Osteocyte (in vitro differentiated cells): Measurements from ENCODE around the gene AMBRA1. TPM values are rescaled to one million over a fixed set of nuclear protein-coding genes. Genes with fewer than 3 reads are reported as not detected.

Source experiments
- DNase-seq: peaks from one replicate; pipeline ENCODE4 v3.0.0; 2021; ENCODE audit warnings: mixed read lengths; ENCODE audit not compliant: unreplicated experiment; ENCODE audit errors: extremely low spot score
- H3K27ac Mint-ChIP-seq: one replicate; pipeline ENCODE4 v1.8.0; 2021; ENCODE audit warnings: mild to moderate bottlenecking, mixed read lengths; ENCODE audit not compliant: unreplicated experiment
- H3K27me3 Mint-ChIP-seq: one replicate; pipeline ENCODE4 v1.8.0; 2021; ENCODE audit warnings: mixed read lengths; ENCODE audit not compliant: unreplicated experiment
- H3K36me3 Mint-ChIP-seq: one replicate; pipeline ENCODE4 v1.8.0; 2021; ENCODE audit warnings: mixed read lengths; ENCODE audit not compliant: unreplicated experiment
- H3K4me1 Mint-ChIP-seq: one replicate; pipeline ENCODE4 v1.8.0; 2021; ENCODE audit warnings: mixed read lengths; ENCODE audit not compliant: unreplicated experiment
- H3K4me3 Mint-ChIP-seq: one replicate; pipeline ENCODE4 v1.8.0; 2021; ENCODE audit warnings: mild to moderate bottlenecking, moderate library complexity, mixed read lengths; ENCODE audit not compliant: unreplicated experiment
- H3K9me3 Mint-ChIP-seq: one replicate; pipeline ENCODE4 v1.8.0; 2021; ENCODE audit warnings: mixed read lengths; ENCODE audit not compliant: unreplicated experiment
- total RNA-seq: library from RNA; stranded (reverse); gene quantifications from 2 replicates; pipeline ENCODE4 v1.2.1, GENCODE V29; 2021
- TF ChIP-seq, protein P1 (sequence below): fragments of 200-600 bp; sonication (generic); IDR thresholded peaks from 2 replicates; pipeline ENCODE4 v1.5.0; 2021; ENCODE audit warnings: antibody characterized with exemption, mild to moderate bottlenecking, moderate library complexity

AMBRA1 gene
- total RNA-seq, 1 donor from 2014 or later, result 32.1 TPM

DNA sequence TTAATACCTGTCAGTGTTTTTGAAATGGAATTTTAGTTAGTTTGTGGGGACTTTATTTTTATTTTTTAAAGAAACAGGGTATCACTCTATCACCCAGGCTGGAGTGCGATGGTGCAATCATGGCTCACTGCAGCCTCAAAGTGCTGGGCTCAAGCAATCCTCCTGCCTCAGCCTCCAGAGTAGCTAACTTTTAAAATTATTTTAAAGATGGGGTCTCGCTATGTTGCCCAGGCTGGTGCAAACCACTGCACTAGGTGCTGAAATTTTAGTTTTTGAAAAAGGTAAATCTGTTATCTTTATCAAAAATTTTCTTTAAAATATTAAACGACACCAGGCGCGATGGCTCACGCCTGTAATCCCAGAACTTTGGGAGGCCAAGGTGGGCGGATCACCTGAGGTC, 42.6 kb downstream of the AMBRA1 start:
- Mint-ChIP-seq H3K27ac (no peak overlapping the region), H3K4me1 (peaks cover 27% of the 10 kb centered on the region)
- TF ChIP-seq, protein P1, sequence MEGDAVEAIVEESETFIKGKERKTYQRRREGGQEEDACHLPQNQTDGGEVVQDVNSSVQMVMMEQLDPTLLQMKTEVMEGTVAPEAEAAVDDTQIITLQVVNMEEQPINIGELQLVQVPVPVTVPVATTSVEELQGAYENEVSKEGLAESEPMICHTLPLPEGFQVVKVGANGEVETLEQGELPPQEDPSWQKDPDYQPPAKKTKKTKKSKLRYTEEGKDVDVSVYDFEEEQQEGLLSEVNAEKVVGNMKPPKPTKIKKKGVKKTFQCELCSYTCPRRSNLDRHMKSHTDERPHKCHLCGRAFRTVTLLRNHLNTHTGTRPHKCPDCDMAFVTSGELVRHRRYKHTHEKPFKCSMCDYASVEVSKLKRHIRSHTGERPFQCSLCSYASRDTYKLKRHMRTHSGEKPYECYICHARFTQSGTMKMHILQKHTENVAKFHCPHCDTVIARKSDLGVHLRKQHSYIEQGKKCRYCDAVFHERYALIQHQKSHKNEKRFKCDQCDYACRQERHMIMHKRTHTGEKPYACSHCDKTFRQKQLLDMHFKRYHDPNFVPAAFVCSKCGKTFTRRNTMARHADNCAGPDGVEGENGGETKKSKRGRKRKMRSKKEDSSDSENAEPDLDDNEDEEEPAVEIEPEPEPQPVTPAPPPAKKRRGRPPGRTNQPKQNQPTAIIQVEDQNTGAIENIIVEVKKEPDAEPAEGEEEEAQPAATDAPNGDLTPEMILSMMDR, result no peak

DNA sequence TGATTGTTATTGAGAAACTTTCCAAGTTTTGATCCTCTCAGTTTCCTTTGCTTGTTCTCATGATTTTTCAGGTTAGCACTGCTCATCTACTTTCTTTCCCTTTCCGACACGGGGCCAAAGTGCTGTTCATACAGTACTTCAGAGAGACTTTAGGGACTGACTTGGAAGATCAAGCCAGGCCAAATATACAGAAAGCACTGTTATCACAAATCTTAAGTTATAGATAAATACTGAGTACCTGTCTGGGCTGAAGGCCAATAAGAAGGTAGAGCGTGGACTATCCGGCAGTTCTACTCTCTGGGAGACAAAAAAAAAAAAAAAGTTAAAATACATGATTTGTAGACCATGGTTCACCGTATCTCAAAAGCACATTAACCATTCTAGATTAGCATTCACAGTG, 46.2 kb downstream of the AMBRA1 start:
- Mint-ChIP-seq H3K27me3 (no peaks in the 10 kb centered on the region), H3K27ac (no peak overlapping the region), H3K9me3 (no peaks in the 10 kb centered on the region), H3K4me1 (no peaks in the 10 kb centered on the region), H3K36me3 (peaks cover 37% of the 10 kb centered on the region), H3K4me3 (no peak overlapping the region)
- TF ChIP-seq, protein P1, result no peak
- no peak for DNase-seq

More for the DNA sequence above, 42.6 kb downstream of the AMBRA1 start:
- DNase-seq, result no peak
- Mint-ChIP-seq H3K4me3 (no peak overlapping the region), H3K27me3 (no peaks in the 10 kb centered on the region), H3K36me3 (peaks cover 15% of the 10 kb centered on the region), H3K9me3 (no peaks in the 10 kb centered on the region)

DNA sequence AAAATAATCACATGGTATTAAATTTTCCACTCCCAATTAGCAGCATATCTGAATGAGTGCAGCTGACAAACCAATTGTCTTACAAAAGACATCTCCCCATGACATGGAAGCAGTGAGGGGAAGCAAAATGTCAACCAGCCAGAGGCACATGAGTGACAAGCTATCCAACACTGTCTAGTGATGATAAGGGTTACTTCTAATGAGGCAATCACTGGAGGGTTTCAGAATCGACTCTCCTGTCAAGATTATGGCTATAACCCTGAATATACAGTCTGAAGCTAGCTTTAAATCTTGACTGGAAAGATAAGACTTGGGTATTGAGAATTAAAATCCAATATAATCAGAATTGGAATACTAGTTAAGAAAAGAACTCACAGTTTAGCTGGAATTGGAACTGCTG, 50.3 kb downstream of the AMBRA1 start:
- peaks cover 46% of the 10 kb centered on the region for H3K36me3 Mint-ChIP-seq

DNA sequence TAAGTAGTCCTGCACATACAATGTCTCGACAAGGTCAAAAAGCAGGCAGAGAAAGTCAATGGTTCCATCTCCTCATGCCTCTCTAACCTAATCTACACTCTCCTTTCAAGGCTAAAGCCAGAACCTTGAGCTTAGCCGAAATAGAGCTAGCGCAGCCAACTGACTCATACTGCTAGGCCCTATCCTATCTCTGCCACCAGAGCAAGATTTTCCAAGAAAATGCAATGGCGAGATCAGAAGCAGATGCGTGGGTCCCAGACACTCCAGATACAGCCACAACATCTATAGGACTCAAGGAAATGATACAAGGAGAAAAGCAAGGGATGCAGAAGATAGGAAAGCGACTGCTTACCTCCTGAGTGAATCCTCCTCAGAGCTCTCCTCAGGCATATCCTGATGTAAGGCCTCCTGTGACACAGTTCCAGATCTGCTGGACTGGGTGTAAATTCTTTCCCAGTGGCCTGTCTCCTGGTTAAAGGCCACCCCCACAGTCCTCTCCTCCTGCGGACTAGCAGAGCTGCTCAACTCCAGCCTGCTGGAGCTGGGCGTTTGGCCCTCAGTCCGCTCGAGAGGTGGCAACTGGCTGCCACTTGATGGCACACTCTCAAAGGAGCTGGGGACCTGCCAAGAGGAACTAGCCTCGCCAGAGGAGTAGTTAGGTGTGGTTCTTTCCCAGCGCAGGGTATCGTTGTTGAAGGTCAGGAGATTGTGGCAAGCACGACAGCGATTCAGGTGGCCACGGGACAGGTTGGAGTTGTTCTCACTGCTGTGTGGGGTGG, 52.0 kb downstream of the AMBRA1 start:
- peaks cover 36% of the 10 kb centered on the region for H3K36me3 Mint-ChIP-seq
- DNase-seq, result no peak
- no peak overlapping the region for H3K4me3 Mint-ChIP-seq
- TF ChIP-seq, protein P1, result no peak
- no peaks in the 10 kb centered on the region for H3K9me3 Mint-ChIP-seq
- H3K27me3 Mint-ChIP-seq, result no peaks in the 10 kb centered on the region
- H3K27ac Mint-ChIP-seq, result no peak overlapping the region
- peaks cover 3% of the 10 kb centered on the region for H3K4me1 Mint-ChIP-seq

More for the DNA sequence above, 50.3 kb downstream of the AMBRA1 start:
- Mint-ChIP-seq H3K4me3 (no peak overlapping the region), H3K27me3 (no peaks in the 10 kb centered on the region), H3K4me1 (no peaks in the 10 kb centered on the region), H3K27ac (no peak overlapping the region), H3K9me3 (no peaks in the 10 kb centered on the region)
- TF ChIP-seq, protein P1, result no peak
- DNase-seq, result no peak

DNA sequence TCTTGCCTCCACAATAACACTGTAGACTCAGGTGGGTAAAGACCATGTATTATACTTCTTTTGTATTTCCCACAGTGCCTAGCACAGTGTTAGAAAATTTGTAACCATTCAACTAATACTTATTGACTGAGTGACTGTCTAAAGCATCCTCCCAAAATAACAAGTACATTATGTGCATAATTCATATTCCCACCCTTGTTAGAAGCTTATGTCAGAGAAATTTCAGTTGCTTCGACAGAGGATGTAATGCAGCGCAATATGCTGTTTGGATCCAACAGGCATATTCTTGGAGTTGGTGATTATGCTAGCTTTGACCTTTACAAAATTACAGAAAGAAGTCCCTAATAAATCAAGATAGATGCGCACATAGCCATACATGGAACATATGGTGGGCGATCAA, 53.0 kb downstream of the AMBRA1 start:
- no peak for DNase-seq
- no peaks in the 10 kb centered on the region for H3K9me3 Mint-ChIP-seq
- H3K4me3 Mint-ChIP-seq, result no peak overlapping the region
- no peak overlapping the region for H3K27ac Mint-ChIP-seq
- TF ChIP-seq, protein P1, result no peak
- H3K36me3 Mint-ChIP-seq, result peaks cover 30% of the 10 kb centered on the region
- H3K27me3 Mint-ChIP-seq, result no peaks in the 10 kb centered on the region
- H3K4me1 Mint-ChIP-seq, result peaks cover 3% of the 10 kb centered on the region
